Right cardiac atrium (tissue), 5 donors: ENCODE results near the gene SLC8B1. TPM values are rescaled to one million over a fixed set of nuclear protein-coding genes. Genes with fewer than 3 reads are reported as not detected.

Experiments used
- ATAC-seq, 2 donors: fragments of 200-7000 bp; cut with Tn5 transposase; one replicate each; pipeline versions ENCODE4 v1.8.0 to v1.9.1; 2020; ENCODE audit warnings: moderate library complexity in 2 of 2, mild to moderate bottlenecking in 1 of 2
- DNase-seq, 3 donors: peaks; one replicate each; pipeline ENCODE4 v3.0.0-alpha.2; 2020
- H3K27ac ChIP-seq: one replicate; pipeline ENCODE4 v1.5.1; 2013; ENCODE audit warnings: mild to moderate bottlenecking, low read length, control low read depth, moderate library complexity
- H3K27me3 ChIP-seq: one replicate; pipeline ENCODE4 v1.6.1; 2013; ENCODE audit not compliant: control insufficient read depth, insufficient read depth
- H3K4me1 ChIP-seq: one replicate; pipeline ENCODE4 v1.6.1; 2013; ENCODE audit warnings: low read length; ENCODE audit not compliant: control insufficient read depth, insufficient read depth
- H3K4me3 ChIP-seq: one replicate; pipeline ENCODE4 v1.5.1; 2013; ENCODE audit warnings: low read length, control low read depth
- H3K9me3 ChIP-seq: one replicate; pipeline ENCODE4 v1.6.1; 2013; ENCODE audit warnings: low read length; ENCODE audit not compliant: control insufficient read depth
- WGBS: extraction: QIAGEN DNeasy Blood & Tissue Kit; methylation state at CpG from one replicate; pipeline ENCODE4 v1.1.7; 2013; 5-methylcytosine and 5-hydroxymethylcytosine counted together
- intact Hi-C, 4 donors: fragments of 100-400 bp; cut with DNase I; formaldehyde crosslinking; loops; one replicate each; pipeline versions ENCODE4 v1.11.0 to v1.14.0; 2022 to 2023
- polyA plus RNA-seq: library from polyadenylated mRNA; stranded (reverse); fragments of 200-250 nt; gene quantifications from one replicate; pipeline ENCODE4 v1.2.3, GENCODE V29; 2013
- total RNA-seq, 4 donors: library from RNA; stranded (reverse); fragmentation: NEBNext Ultra II Directional; extraction: Animal tissue kit (Norgen Biotek cat#: 25700); gene quantifications; one replicate each; pipeline ENCODE4 v1.2.1, GENCODE V29; 2021
- donor health status: healthy with polysubstance abuse.
- donor health status: DM: no; HTN: yes; CAD: no.
- donor health status: DM: no; HTN: no; CAD: no.
- donor health status: DM: no; HTN: yes; CAD: no; lungs with severe emphysema.
- donor health status: DM: yes; HTN: yes; CAD: no.

Gene SLC8B1
- total and polyA plus RNA-seq, 5 donors = 10.8 to 16.0 (median 13.2) TPM

DNA sequence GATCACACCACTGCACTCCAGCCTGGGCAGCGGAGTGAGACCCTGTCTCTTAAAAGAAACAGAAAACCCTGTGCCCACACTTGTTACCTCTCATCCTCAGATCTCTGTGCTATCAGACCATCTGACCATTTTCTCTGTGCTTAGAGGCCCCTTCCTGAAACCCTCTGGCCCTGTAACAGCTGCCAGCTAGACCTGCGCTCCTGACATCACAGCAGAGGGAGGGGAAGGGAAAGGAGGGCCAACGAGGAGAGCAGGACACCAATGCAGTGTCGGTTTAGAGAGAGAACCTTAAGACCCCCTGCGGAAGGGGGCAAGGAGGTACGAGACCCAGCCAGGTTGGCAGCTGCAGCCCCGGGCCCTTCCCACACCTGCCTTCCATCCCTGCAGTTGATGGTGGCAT is 42.4 kb downstream of the SLC8B1 start:
- 86% methylated on average over 7 of the region's 7 CpGs for WGBS
- DNase-seq (no peak), ATAC-seq (no peak)
- intact Hi-C loops = loop anchor here in 1 of 4 donors (10.0 kb wide), 1 partner anchor 98 kb away; no protein-coding TSS in a partner anchor
- H3K27me3 ChIP-seq = no peaks in the 10 kb centered on the region
- H3K4me1 ChIP-seq = no peaks in the 10 kb centered on the region
- no peak overlapping the region for H3K4me3 ChIP-seq
- no peaks in the 10 kb centered on the region for H3K9me3 ChIP-seq
- no peak overlapping the region for H3K27ac ChIP-seq

DNA sequence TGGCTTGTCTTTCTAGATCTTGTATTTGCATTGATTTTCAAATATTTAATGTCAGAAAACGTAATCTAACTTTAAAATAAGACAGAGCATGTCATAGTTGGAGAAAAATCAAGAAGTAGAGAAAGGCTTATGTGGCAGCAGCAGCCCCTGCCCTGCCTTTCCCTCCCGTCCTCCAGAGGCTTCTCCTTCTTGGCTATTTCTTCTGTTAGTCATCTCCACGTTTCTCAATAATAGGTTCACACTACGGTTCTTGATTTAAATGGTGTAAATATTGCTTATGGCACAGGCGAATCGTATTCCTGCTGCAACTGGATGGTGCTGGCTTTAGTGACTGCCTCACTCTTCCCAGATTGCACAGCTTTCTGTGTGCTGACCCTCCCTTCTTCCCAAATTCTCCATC is 42.8 kb downstream of the SLC8B1 start:
- Histone ChIP-seq H3K27ac (no peak overlapping the region), H3K27me3 (no peaks in the 10 kb centered on the region), H3K4me1 (no peaks in the 10 kb centered on the region), H3K9me3 (no peaks in the 10 kb centered on the region), H3K4me3 (no peak overlapping the region)
- no peak for ATAC-seq
- no peak for DNase-seq
- intact Hi-C loops = loop anchor here in 1 of 4 donors (10.0 kb wide), 1 partner anchor 97 kb away; no protein-coding TSS in a partner anchor
- WGBS = 74% methylated on average over 6 of the region's 6 CpGs

DNA sequence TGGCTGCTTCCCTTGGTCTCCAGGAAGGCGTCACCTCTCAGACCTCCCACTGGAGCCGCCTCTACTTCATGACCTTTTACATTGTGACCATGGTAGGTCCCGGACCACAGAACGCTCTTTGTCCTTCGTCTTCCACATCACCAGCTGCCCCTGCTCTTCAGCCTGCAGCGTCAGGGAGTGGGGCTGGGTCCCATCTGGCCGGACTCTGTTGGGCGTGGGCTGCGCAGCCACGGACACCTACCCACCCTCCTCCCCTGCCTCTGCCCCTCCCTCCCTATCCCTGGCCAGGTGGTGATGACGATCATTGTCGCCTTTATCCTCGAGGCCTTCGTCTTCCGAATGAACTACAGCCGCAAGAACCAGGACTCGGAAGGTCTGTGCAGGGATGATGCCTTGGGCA is 43.3 kb downstream of the SLC8B1 start:
- WGBS = 89% methylated on average over 17 of the region's 17 CpGs
- H3K4me1 ChIP-seq = no peaks in the 10 kb centered on the region
- H3K9me3 ChIP-seq = no peaks in the 10 kb centered on the region
- H3K27me3 ChIP-seq = no peaks in the 10 kb centered on the region
- DNase-seq = peak in 1 of 3 donors; percentile 39
- no peak overlapping the region for H3K4me3 ChIP-seq
- ATAC-seq = no peak
- no peak overlapping the region for H3K27ac ChIP-seq
- intact Hi-C loops = loop anchor here in 1 of 4 donors (10.0 kb wide), 1 partner anchor 97 kb away; no protein-coding TSS in a partner anchor

DNA sequence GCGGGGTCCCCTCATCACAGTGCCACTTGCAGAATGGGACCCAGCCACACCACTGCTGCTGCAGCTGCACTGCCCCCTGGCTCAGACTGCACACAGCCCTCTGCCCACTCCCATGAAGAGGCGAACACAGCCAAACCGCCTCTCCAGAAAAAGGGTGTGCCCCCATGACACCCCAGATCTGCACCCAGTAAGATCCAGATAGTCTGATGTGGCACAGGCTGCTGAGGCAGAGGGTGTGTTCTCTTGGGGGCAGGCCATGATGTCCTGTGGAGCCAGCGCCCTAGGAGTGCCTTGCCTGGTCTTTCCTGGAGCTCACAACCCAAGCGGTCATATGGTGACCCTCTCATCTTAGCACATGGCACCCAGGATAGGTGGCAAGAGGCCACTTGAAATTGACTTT is 44.4 kb downstream of the SLC8B1 start:
- no peaks in the 10 kb centered on the region for H3K4me1 ChIP-seq
- peak in 1 of 3 donors; percentile 46 for DNase-seq
- intact Hi-C loops = loop anchor here in 1 of 4 donors (10.0 kb wide), 1 partner anchor 96 kb away; no protein-coding TSS in a partner anchor

DNA sequence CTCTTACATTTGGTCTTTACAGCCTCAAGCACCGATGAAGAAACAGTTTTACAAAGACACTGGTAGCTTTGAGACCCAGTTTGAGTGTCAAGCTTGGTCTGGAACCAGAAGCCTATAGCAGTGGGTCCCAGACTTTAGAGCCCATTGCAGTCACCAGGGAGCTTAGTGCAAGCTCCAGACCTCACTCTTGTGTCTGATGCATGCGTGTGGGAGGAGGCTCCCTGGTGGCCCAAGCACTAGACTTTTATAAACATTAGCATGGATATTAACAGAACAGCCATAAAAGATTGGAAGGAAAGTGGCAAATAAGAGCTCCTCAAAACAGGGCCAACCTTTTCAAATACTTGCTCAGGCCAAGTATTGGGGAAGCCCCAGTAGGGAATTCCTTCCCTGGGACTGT is 45.5 kb downstream of the SLC8B1 start:
- Histone ChIP-seq H3K4me1 (no peaks in the 10 kb centered on the region), H3K27me3 (no peaks in the 10 kb centered on the region), H3K4me3 (no peak overlapping the region), H3K27ac (no peak overlapping the region), H3K9me3 (no peaks in the 10 kb centered on the region)
- DNase-seq = no peak
- no peak for ATAC-seq
- whole genome bisulfite sequencing = 77% methylated on average over 2 of the region's 2 CpGs
- intact Hi-C loops = loop anchor here in 1 of 4 donors (10.0 kb wide), 1 partner anchor 95 kb away; no protein-coding TSS in a partner anchor

More for the DNA sequence above, 44.4 kb downstream of the SLC8B1 start:
- Histone ChIP-seq H3K9me3 (no peaks in the 10 kb centered on the region), H3K27me3 (no peaks in the 10 kb centered on the region), H3K27ac (no peak overlapping the region), H3K4me3 (no peak overlapping the region)
- 98% methylated on average over 5 of the region's 5 CpGs for WGBS
- ATAC-seq = no peak

DNA sequence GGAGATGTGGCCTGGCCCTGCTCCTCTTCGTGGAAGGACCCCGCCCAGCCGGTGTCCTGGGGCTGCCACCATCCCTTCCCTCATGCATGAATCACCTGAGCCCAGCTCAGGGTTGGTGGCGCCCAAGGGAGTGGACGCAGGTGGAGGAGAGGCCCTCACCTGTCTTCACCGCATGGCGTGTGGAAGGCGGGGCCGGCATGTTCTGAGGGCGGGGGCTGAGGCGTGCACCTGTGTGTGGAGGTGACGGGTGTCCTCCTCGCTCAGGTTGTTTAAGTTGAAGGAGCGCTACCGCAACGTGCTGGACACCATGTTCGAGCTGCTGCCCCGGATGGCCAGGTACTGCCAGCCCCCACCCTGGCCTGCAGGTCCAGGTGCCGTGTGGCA is 47.0 kb downstream of the SLC8B1 start:
- 96% methylated on average over 19 of the region's 19 CpGs for WGBS
- Histone ChIP-seq H3K9me3 (no peaks in the 10 kb centered on the region), H3K27me3 (no peaks in the 10 kb centered on the region), H3K4me1 (no peaks in the 10 kb centered on the region), H3K27ac (no peak overlapping the region), H3K4me3 (no peak overlapping the region)
- DNase-seq (peak in 1 of 3 donors; percentile 47), ATAC-seq (no peak)
- intact Hi-C loops = loop anchor here in 1 of 4 donors (10.0 kb wide), 1 partner anchor 93 kb away; no protein-coding TSS in a partner anchor

DNA sequence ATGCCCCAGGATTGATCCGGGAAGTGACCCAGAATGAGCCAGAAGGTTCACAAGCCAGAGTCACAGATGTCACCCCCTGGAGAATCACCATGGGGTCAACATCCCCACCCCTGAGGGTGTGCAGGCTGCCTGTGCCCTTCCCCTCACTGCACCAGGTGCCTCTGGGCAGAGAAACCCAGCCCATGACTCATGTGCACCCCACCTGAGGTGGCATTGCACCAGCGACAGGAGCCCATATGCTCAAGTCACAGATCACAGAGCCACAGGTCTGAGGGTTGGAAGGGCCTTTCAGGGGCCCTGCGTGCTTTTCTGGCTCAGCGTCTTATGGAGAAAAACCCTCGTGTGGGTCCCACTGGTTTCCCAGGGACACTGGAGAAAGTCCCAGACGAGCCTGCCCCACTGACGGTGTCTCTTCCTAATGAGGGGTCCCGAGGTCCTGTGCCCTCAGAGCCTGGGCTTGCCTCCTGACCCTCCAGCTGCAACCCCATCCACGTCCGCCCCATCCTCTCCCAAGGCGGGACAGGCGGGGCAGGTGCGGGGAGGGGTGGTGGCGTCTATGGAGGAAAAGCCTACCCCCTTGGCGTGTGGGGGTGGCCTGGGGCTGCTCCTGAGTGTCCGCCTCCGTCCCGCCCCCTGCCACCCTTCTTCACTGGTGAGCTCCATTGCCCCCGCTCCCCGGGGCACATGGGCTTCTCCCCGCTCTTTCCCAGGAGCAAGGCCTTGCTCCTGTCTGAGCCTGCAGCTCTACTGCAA is 47.6 kb downstream of the SLC8B1 start:
- no peaks in the 10 kb centered on the region for H3K4me1 ChIP-seq
- no peak overlapping the region for H3K27ac ChIP-seq
- DNase-seq (peak in 1 of 3 donors; percentile 56), ATAC-seq (no peak)
- H3K27me3 ChIP-seq = no peaks in the 10 kb centered on the region
- intact Hi-C loops = loop anchor here in 1 of 4 donors (10.0 kb wide), 1 partner anchor 93 kb away; no protein-coding TSS in a partner anchor
- 93% methylated on average over 21 of the region's 21 CpGs for WGBS
- H3K4me3 ChIP-seq = no peak overlapping the region
- no peaks in the 10 kb centered on the region for H3K9me3 ChIP-seq

DNA sequence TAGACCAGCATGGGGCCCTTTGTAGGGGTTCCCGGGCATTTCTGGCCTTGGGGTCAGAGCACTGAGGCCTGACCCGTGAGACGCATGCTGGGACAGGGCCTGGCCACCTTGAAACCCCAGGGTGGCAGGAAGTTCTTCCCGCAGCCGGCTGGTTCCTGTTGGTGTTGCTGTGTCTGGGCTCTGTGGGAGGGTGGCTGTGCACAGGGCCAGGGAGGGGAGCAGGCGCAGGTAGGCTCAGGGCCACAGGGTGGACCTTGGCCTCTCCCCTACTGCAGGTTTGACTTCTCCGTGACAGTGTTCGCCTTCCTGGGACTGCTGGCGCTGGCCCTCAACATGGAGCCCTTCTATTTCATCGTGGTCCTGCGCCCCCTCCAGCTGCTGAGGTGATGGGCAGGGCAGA is 48.2 kb downstream of the SLC8B1 start:
- DNase-seq (peak in 2 of 3 donors; percentile 19 to 28), ATAC-seq (no peak)
- no peaks in the 10 kb centered on the region for H3K27me3 ChIP-seq
- H3K27ac ChIP-seq = no peak overlapping the region
- 86% methylated on average over 11 of the region's 11 CpGs for WGBS
- no peaks in the 10 kb centered on the region for H3K4me1 ChIP-seq
- H3K9me3 ChIP-seq = no peaks in the 10 kb centered on the region
- H3K4me3 ChIP-seq = no peak overlapping the region
- intact Hi-C loops = loop anchor here in 1 of 4 donors (10.0 kb wide), 1 partner anchor 92 kb away; no protein-coding TSS in a partner anchor

DNA sequence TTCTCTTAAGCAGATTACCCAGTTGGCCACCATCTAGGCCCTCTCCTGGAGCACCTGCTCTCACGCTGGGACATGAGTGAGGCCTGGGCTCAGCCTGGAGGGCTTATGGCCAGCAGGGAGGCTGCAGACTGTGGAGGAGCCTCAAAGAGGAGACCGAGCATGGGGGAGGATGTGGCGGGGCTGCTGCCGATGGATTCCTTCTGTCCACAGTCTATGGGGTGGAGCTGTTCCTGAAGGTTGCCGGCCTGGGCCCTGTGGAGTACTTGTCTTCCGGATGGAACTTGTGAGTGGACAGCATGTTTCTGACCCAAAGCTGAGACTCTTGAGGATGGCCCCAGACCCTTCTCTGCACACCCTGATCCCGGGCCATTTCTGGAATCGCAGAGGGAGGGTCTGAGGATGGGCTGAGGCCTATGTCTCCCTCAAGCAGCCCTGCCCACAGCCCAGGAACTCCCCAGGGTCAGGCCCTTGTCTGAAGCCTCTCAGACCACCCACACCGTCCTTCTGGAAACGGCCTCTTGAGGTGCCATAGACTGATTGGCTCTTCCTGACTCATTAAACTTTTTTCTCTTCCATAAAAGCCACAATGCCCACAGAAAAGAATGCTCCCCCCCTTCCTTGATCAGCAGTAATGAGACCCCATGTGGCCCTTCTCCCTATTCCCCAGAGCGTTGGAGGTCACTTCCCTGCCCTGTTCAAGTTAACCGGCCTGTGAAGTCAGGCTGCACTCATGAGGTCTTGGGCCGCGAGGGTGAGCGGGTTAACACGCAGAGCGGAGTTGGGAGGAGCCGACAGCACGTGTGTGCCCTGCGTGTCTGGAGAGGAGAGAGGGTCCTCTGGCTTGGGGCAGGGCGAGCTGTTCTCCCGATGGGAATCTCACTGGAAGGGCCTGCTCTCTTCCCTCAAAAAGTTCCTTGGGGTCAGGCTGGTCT is 49.0 kb downstream of the SLC8B1 start:
- intact Hi-C loops = loop anchor here in 1 of 4 donors (10.0 kb wide), 1 partner anchor 91 kb away; no protein-coding TSS in a partner anchor
- H3K27me3 ChIP-seq = no peaks in the 10 kb centered on the region
- no peak for ATAC-seq
- no peak overlapping the region for H3K27ac ChIP-seq
- no peak overlapping the region for H3K4me3 ChIP-seq
- 82% methylated on average over 22 of the region's 22 CpGs for WGBS
- peak in 2 of 3 donors; percentile 27 to 41 for DNase-seq
- H3K9me3 ChIP-seq = no peaks in the 10 kb centered on the region
- H3K4me1 ChIP-seq = no peaks in the 10 kb centered on the region

DNA sequence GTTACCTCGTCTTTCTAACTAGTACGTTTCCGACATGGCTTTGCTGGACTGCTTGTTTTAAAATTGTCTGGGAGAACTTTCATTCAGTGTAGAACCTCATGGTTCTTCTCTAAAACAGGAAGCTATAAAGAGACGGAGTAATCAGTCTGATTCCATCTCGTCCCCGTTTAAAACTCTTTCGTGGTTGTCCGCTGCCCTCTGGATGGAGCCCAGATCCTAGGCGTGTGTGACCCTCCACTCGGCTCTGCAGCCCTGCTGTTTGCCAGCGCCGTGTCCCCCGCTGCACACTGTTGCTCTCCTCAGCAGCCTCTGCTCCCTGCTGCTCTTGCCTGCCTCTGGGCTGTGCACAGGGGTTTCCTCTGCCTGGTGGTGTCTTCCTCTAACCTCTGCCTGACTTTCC is 50.2 kb downstream of the SLC8B1 start:
- peak in 2 of 3 donors; percentile 25 to 32 for DNase-seq
- no peaks in the 10 kb centered on the region for H3K27me3 ChIP-seq
- no peaks in the 10 kb centered on the region for H3K4me1 ChIP-seq
- no peak for ATAC-seq
- WGBS = 81% methylated on average over 13 of the region's 13 CpGs
- no peaks in the 10 kb centered on the region for H3K9me3 ChIP-seq
- no peak overlapping the region for H3K4me3 ChIP-seq
- H3K27ac ChIP-seq = no peak overlapping the region
- intact Hi-C loops = loop anchor here in 1 of 4 donors (10.0 kb wide), 1 partner anchor 90 kb away; no protein-coding TSS in a partner anchor
